ENCODE measurements around the gene PLPPR2. TPM values are rescaled to one million over a fixed set of nuclear protein-coding genes. Genes with fewer than 3 reads are reported as not detected.

PLPPR2 gene
- total and polyA plus RNA-seq, 2 of the 4 experiments (the other 2 are of a cell fraction), result 3.9 to 45.2 TPM

GRCh38 chr19:11375143-11375948 is 20.1 kb downstream of the PLPPR2 start (continued):
- TF ChIP-seq MXI1 (IDR thresholded peaks at IDR 0.05; ENCODE audit: borderline replicate concordance, low read depth, low read length) (no peak), RCOR1 (IDR thresholded peaks at IDR 0.05; ENCODE audit: insufficient replicate concordance, low read length) (no peak), MAFK (IDR thresholded peaks at IDR 0.05; ENCODE audit: low read depth, low read length) (no peak), NFE2L2 (IDR thresholded peaks at IDR 0.05; ENCODE audit: low read depth, low read length) (no peak), FOS (IDR thresholded peaks at IDR 0.05; ENCODE audit: low read depth, low read length) (no peak)

GRCh38 chr19:11377237-11377636 is 22.0 kb downstream of the PLPPR2 start:
- Histone ChIP-seq H2BK5ac (ENCODE audit: low read depth, low read length, poor library complexity, severe bottlenecking) (peak overlapping the region; percentile 78), H2AFZ (replicated peaks; ENCODE audit: low read length, poor library complexity) (no peak overlapping the region), H4K5ac (ENCODE audit: low read depth, low read length) (peak overlapping the region; percentile 43), H2BK15ac (ENCODE audit: low read depth, low read length) (peak overlapping the region; percentile 31; the same call in 1 of the 3 replicates), H3K4me1 (ENCODE audit: control insufficient read depth, insufficient read depth, low read length) (peaks cover 25% of the 10 kb centered on the region), H2AK9ac (replicated peaks; ENCODE audit: low read depth, low read length, poor library complexity) (peak overlapping the region; percentile 17), H3K9me1 (ENCODE audit: insufficient read depth, low read length) (peaks cover 37% of the 10 kb centered on the region), H3K4me2 (ENCODE audit: low read depth, low read length) (peak overlapping the region; percentile 11; the same call in 1 of the 2 replicates), H4K8ac (ENCODE audit: low read depth in 2 of 2, low read length in 2 of 2) (peak overlapping the region; percentile 22 to 63; a peak in 3 of 4 replicates), H4K91ac (ENCODE audit: insufficient read depth, low read depth, low read length) (peak overlapping the region; percentile 74; the same call in 1 of the 2 replicates), H3K4ac (ENCODE audit: low read depth, low read length) (peak overlapping the region; percentile 59), H3K79me1 (ENCODE audit: low read depth in 1 of 2, low read length in 2 of 2) (peaks cover 8 to 41% of the 10 kb centered on the region in 2 experiments), H3K23ac (ENCODE audit: low read depth, low read length) (no peak overlapping the region), H3K14ac (replicated peaks; ENCODE audit: low read depth, low read length) (0 out of 2 replicates have a peak overlapping the region, but pooled peaks have one; percentile 62), H3K27me3 (ENCODE audit: control insufficient read depth, insufficient read depth, low read length) (no peaks in the 10 kb centered on the region), H3K56ac (ENCODE audit: extremely low read depth, insufficient read depth, low read length) (peak overlapping the region; percentile 2; the same call in 1 of the 2 replicates), H2BK20ac (ENCODE audit: low read depth, low read length) (peak overlapping the region; percentile 30), H3K18ac (ENCODE audit: low read depth, low read length) (peak overlapping the region; percentile 44), H3K27ac (ENCODE audit: insufficient read depth, low read length) (peak overlapping the region; percentile 82), H3K36me3 (ENCODE audit: control insufficient read depth, insufficient read depth, low read length) (no peaks in the 10 kb centered on the region), H3K9ac (ENCODE audit: low read depth, low read length) (no peak overlapping the region), H2BK120ac (ENCODE audit: low read depth, low read length) (peak overlapping the region; percentile 65), H2AK5ac (ENCODE audit: low read depth, low read length) (peak overlapping the region; percentile 52; the same call in 1 of the 2 replicates), H3K4me3 (ENCODE audit: insufficient read depth, low read depth, low read length) (no peak overlapping the region), H4K20me1 (ENCODE audit: insufficient read depth, low read length) (peaks cover 11% of the 10 kb centered on the region; the same call in 1 of the 2 replicates), H3K9me3 (ENCODE audit: control insufficient read depth, insufficient read depth, low read length) (no peaks in the 10 kb centered on the region)
- no TSS peak for BruUV-seq (replicated peaks)
- peak; percentile 94 for DNase-seq
- dilution Hi-C loops (cut with HindIII; ENCODE audit: low sequenced_read_pairs, unreplicated experiment) (no loop called here), in situ Hi-C loops (cut with MboI; ENCODE audit: low sequenced_read_pairs) (no loop called here), intact Hi-C loops (cut with micrococcal nuclease) (no loop called here)
- CTCF ChIA-PET, result interaction anchor here (0.6 to 1.2 kb wide), 2 partner anchors 83 to 251 kb away, joined by 3 to 5 read pairs; no protein-coding TSS in a partner anchor
- POLR2A ChIA-PET (ENCODE audit: unreplicated experiment), result interaction anchor here (0.5 kb wide), 1 partner anchor 22 kb away, joined by 4 read pairs; the partner anchor contains the start of gene PLPPR2
- ATAC-seq (ENCODE audit: low read depth), result 0 out of 2 replicates have a peak, but pooled peaks have one; percentile 1
- no peak for TF ChIP-seq NFE2L2 (IDR thresholded peaks at IDR 0.05; ENCODE audit: low read depth, low read length)
- no peak for TF ChIP-seq CEBPB (IDR thresholded peaks at IDR 0.05; ENCODE audit: low read depth, low read length)
- 0 out of 2 replicates have a peak, but pooled peaks have one; percentile 5 for TF ChIP-seq BHLHE40 (IDR thresholded peaks at IDR 0.05; ENCODE audit: low read depth, low read length)
- TF ChIP-seq MAFK (IDR thresholded peaks at IDR 0.05; ENCODE audit: low read depth, low read length), result 0 out of 2 replicates have a peak, but pooled peaks have one; percentile 24
- no peak for TF ChIP-seq RCOR1 (IDR thresholded peaks at IDR 0.05; ENCODE audit: insufficient replicate concordance, low read length)
- TF ChIP-seq CHD1 (IDR thresholded peaks at IDR 0.05; ENCODE audit: low read depth, low read length), result no peak
- no peak for TF ChIP-seq MAZ (IDR thresholded peaks at IDR 0.05; ENCODE audit: borderline replicate concordance, low read depth, low read length)
- peak; percentile 46; the same call in 1 of the 2 replicates for TF ChIP-seq FOS (IDR thresholded peaks at IDR 0.05; ENCODE audit: low read depth, low read length)
- peak; percentile 95 for TF ChIP-seq USF2 (IDR thresholded peaks at IDR 0.05; ENCODE audit: low read depth, low read length)
- TF ChIP-seq CTCF (conservative IDR thresholded peaks at IDR 0.05; ENCODE audit: low read depth, low read length), result no peak
